Stimulated activated naive CD4-positive, alpha-beta T cell treated with Interleukin-2 at 50 U/mL for 16 hours (primary cell): ENCODE data around the gene KRT2.

Experiments
- DNase-seq: peaks from one replicate; lab custom pipeline; 2025; lab: John Stamatoyannopoulos, UW

The KRT2 gene

GRCh38 chr12:52663420-52663819, 11.4 kb upstream of the KRT2 start:
- DNase-seq, result no peak

- no peak for DNase-seq
Measured at GRCh38 chr12:52662918-52663229, 10.9 kb upstream of the KRT2 start.

GRCh38 chr12:52662093-52662917, 10.3 kb upstream of the KRT2 start:
- DNase-seq, result no peak

DNA sequence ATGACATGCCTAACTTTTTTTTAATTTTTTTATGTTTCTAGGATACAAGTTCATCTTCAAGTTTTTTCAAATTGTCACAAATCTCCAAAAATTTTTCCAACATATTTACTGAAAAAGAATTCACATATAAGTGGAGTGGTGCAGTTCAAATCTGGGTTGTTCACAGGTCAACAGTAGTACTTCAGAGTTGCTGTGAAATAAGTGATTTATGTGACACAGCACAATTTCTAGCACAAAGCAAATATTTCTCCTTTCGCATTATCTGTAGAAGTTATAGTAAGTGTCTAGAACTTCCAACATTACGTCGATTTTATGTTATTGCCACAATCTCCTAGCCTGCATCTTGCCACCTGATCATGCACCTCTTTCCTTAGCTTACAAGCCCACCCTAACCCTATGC, 9.7 kb upstream of the KRT2 start:
- no peak for DNase-seq

DNA sequence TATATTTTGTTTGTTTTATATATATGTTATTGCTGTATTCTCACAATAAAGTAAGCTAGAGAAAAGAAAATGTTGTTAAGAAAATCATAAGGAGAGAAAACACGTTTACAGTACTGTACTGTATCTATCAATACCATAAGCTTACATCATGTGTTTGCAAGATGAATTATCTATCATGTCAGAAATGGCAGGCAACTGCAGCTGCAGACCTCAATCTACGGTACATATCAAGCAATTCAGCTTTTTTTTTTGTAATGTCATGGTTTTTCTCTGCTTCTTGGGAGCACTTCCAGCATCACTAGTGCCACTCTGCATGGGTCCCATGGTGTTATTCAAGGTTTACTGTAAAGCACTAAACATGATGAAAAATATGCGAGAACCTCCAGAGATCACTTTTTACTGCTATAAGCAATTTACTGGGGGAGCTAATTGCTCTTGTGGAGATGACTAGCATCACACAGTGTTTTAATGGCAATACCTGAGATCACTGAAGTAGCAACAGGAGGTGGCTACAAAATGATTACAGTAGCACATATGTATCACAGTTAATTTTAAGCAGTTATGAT, 9.0 kb upstream of the KRT2 start:
- DNase-seq, result no peak

GRCh38 chr12:52659951-52660350, 7.9 kb upstream of the KRT2 start:
- no peak for DNase-seq

DNA sequence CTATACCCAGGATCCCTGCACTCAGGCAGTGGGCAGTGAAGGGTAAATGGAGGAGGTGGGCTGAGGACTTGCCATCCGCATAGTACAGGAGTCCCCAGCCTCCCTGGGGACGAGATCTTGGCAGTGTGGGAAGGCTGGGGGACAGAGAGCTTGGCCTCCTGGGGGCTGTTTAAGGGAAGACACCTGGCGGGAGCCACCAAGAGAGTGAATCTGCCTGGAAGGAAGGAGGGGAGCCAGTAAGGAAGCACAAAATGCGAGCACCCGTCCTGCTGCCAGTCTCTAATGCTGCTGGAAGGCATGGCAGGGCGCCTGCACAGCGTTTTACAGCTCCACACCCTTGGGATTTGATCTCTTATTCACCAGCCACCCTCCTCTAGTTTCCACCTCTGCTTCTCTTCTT, 7.4 kb upstream of the KRT2 start:
- DNase-seq, result no peak

- no peak for DNase-seq
Measured at GRCh38 chr12:52658196-52658595, 6.2 kb upstream of the KRT2 start.

GRCh38 chr12:52657250-52657902, 5.4 kb upstream of the KRT2 start:
- no peak for DNase-seq

DNA sequence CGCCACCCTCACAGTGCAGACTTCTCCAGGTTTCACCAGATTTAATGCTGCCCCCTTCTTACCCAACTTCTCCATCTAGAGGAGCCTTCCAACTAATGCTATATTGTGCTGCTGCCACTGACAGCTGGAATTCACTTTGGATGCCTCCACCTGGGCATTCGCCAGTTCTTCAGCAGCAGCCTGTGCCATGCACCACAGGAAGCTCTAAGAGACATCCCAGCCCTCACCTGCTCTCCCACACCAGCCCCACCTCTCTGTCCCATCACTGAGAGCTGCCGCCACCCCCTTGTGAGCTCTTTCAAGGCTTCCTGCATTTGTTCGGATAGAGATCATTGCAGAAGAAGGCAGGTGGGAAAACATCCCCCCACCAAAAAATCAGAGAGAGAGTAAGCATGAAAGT, 4.6 kb upstream of the KRT2 start:
- no peak for DNase-seq

- no peak for DNase-seq
Measured at GRCh38 chr12:52655720-52656124, 3.7 kb upstream of the KRT2 start.

DNA sequence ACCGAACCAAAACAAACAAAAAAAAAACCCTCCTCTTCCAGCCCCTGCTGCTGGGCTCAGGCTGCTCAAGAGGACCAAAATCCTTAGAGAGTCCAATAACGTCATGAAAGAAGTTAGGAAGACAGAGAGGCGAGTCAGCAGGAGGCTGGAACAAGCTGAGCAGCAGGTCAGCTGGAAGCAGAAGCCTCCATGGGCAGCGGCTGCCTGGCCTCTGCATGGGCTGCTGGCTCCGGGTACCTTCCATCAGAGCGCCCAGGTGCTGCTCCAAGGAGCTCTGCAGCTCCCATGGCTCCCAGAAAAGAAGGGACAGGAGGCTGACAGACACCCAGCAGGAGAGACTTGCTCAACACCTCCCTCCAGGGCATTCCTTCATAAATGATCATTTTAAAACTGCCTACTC, 3.2 kb upstream of the KRT2 start:
- DNase-seq, result no peak

- DNase-seq, result no peak
Measured at GRCh38 chr12:52650520-52651081, 1.4 kb downstream of the KRT2 start.

DNA sequence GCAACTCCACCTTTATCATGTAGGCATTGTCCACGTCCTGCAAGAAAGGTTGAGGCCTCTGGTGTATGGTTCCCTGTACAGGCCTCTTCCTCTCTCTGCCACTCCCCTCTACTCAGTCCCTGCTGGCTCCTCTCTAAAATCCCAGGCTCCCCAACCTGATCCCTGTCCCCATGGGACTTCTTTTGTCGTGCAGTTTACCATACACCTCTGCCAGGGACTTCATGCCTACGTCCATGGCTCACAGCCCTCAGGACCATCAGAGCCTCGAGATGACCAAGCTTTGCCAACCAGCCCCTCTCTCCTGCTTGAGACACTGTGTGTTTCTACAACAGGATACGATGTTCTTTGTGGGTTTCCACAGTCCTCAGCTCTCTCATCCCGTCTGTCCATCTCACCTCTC, 2.9 kb downstream of the KRT2 start:
- DNase-seq, result no peak

DNA sequence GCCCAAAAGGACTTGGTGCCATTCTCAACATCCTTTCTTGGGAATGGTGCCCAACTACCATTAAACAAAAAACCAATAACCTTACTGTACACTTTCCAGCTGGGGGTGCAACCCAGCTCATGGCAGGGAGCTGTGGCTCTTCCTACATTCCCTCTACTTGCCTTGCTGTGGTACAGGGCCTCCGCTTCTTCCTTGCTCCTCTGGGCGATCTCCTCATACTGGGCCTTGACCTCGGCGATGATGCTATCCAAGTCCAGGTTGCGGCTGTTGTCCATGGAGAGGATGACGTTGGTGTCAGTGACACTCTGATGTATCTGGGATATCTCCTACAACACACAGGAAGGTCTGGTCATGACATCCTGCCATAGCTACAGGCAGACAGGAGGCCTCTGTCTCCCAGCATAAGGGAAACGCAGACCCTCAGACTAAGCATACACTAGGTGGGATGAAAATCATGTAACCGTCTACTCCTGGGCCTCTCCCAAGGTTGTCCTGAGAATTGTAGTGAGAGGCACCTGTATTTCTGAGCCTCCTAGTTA, 3.9 kb downstream of the KRT2 start:
- DNase-seq, result no peak

- DNase-seq, result no peak
Measured at GRCh38 chr12:52647601-52648000, 4.4 kb downstream of the KRT2 start.

DNA sequence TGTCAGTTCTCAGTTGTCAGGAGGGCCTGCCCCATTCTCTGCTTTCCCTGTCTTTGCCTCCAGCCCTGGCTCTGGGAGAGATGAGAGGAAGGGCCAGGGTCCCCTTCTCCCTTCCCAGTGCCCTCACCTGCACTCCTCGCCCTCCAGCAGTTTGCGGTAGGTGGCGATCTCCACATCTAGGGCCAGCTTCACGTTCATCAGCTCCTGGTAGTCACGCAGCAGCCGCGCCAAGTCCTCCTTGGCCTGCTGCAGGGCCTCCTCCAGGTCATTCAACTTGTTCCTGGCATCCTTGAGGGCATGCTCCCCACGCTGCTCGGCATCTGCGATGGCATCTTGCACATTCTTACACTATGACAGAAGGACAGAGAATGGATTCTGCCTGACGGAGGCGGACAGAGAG, 5.4 kb downstream of the KRT2 start:
- no peak for DNase-seq

DNA sequence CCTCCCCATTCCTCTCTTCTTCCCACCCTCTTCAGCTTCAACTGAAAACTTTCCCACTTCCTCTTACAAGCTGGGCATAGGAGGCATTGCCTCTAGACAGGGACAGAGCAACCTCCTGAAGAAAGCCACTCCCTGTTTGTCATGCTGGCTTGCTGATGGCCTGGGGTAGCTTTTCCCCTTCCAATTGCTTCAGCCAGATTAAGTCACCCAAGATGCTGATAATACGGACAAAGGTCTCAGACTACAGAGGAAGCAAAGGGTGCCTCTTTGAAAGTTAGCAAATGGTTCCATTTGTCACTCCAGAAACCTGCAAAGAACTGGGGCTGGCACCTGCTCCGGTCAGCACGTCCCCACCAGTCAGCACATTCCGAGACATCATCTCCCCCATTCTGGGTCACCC, 6.0 kb downstream of the KRT2 start:
- DNase-seq, result no peak

DNA sequence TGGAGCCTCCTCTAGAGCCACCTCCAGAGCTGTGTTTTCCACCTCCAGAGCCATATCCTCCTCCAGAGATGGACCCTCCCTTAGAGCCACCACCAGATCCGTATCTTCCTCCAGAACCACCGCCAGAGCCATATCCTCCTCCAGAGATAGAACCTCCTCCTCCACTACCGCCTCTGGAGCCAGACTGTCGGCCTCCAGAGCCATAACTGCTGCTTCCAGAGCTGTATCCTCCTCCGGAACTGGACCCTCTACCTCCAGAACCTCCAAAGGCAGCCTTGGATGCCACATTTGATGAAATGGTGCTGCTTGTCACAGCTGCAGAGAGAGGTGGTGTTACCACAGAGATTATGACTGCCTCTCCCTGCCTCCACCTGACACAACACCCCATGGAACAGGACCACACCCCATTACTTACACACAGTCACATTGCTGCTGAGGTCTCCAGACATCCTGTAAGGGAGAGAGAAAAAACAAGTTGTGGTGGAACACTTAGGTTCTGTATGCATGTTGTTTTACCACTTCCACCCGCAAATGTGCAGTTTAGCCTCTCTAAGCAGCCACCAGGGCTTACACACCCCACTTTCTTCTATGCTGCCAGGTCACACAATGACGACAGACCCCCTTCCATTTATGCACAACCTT, 6.8 kb downstream of the KRT2 start:
- no peak for DNase-seq

DNA sequence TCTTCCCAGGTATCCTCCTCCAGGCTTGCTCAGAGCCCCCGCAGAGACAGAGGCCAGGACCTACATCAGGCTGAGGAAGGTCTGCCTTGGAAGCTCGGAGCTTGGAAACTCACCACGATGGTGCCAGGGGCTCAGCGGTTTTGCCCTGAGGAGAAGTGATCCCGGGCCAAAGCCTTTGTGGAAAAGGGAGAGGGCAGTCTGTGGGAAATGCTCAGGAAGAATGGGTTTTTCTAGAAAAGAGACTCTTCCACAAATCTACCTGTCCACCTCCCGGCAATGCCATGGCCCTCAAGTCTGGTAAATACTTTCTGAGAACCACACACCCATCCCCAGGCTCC, 8.0 kb downstream of the KRT2 start:
- DNase-seq, result no peak

- no peak for DNase-seq
Measured at GRCh38 chr12:52643233-52644077, 8.6 kb downstream of the KRT2 start.

DNA sequence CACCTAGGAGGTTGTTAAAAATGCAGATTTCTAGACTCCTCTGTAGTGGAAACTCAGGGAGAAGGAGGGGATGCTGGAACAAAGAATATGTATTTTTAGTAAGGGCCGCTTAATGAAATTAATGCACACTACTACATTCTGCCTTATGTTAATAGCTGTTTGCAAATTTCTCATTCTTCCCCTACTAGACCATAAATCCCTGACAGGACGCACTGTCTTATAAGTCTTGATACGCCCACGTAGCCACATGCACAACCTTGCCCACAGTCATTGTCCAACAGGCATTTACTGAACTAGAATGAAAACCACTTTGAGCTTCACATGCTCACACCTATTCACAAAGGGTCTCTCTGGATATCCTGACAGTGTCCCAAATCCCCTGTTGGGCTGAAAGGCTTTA, 10.5 kb downstream of the KRT2 start:
- DNase-seq, result no peak
